Activated CD4-positive, alpha-beta memory T cell treated with anti-CD3 and anti-CD28 coated beads for 36 hours (primary cell): ENCODE results near the gene MRPS27. TPM values are rescaled to one million over a fixed set of nuclear protein-coding genes. Genes with fewer than 3 reads are reported as not detected.

Source experiments
- CTCF ChIA-PET: fragments of 350-600 bp; sonication (Branson Sonifier 250); formaldehyde crosslinking; loops from one replicate; lab custom pipeline; 2021; ENCODE audit warnings: antibody characterized with exemption, inconsistent platforms; lab: Charles Lee
- POLR2A ChIA-PET: fragments of 350-600 bp; sonication (Branson Sonifier 250); formaldehyde crosslinking; loops from one replicate; lab custom pipeline; 2021; ENCODE audit warnings: antibody characterized with exemption; lab: Charles Lee
- DNase-seq: peaks from one replicate; pipeline ENCODE4 v3.0.0-alpha.2; 2020
- H3K27ac Mint-ChIP-seq: one replicate; pipeline ENCODE4 v1.8.0; 2021; ENCODE audit warnings: mixed read lengths
- H3K27me3 Mint-ChIP-seq: one replicate; pipeline ENCODE4 v1.8.0; 2021; ENCODE audit warnings: mixed read lengths
- H3K36me3 Mint-ChIP-seq: one replicate; pipeline ENCODE4 v1.8.0; 2021; ENCODE audit warnings: mixed read lengths
- H3K4me1 Mint-ChIP-seq: one replicate; pipeline ENCODE4 v1.8.0; 2021; ENCODE audit warnings: low read depth, mixed read lengths
- H3K4me3 Mint-ChIP-seq: one replicate; pipeline ENCODE4 v1.8.0; 2021; ENCODE audit warnings: mild to moderate bottlenecking, mixed read lengths
- H3K9me3 Mint-ChIP-seq: one replicate; pipeline ENCODE4 v1.8.0; 2021; ENCODE audit warnings: mixed read lengths
- intact Hi-C: fragments of 100-400 bp; cut with micrococcal nuclease; formaldehyde crosslinking; loops from one replicate; pipeline ENCODE4 v1.15.1; 2023
- total RNA-seq, 2 experiments: library from RNA; stranded (reverse); gene quantifications; one replicate each; pipeline ENCODE4 v1.2.3, GENCODE V29; 2021

Gene MRPS27
- total RNA-seq, 2 experiments from 2014 or later = 85.9 to 91.4 TPM

DNA sequence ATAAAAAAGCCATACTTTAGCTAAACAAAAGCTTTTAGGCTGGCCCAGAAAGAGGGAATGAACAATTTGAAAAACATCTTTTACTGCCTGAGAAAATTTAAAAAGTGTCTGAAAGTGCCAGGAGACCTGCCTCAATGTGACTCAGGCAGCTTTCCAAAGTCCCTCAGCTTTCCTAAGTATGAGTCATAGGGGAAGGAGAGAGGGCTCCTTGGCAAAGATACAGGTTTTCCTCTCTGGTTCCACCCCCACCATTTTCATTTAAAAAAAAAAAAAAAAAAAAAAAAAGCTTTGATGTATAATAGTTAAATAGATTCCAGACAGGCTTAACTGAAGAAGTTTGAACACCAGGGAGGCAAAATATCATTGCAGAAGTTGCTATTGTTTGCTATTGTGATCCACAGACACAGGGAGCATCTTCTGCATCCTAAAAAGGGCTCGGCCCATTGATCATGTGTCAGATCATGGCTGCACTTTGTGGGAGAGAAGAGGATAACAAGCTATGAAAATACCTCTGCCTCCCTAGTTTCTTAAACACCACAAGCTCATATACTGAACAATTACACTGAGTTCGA is 71.5 kb downstream of the MRPS27 start:
- no peak for DNase-seq
- Mint-ChIP-seq H3K36me3 (peaks cover 7% of the 10 kb centered on the region), H3K4me3 (no peak overlapping the region), H3K27ac (no peak overlapping the region), H3K9me3 (no peaks in the 10 kb centered on the region), H3K27me3 (no peaks in the 10 kb centered on the region), H3K4me1 (peaks cover 14% of the 10 kb centered on the region)
- ChIA-PET CTCF (interaction anchor here (1.3 to 1.8 kb wide), 2 partner anchors 21 to 23 kb away, joined by 5 to 6 read pairs; no protein-coding TSS in a partner anchor), POLR2A (no interaction called here)
- intact Hi-C loops = no loop called here

DNA sequence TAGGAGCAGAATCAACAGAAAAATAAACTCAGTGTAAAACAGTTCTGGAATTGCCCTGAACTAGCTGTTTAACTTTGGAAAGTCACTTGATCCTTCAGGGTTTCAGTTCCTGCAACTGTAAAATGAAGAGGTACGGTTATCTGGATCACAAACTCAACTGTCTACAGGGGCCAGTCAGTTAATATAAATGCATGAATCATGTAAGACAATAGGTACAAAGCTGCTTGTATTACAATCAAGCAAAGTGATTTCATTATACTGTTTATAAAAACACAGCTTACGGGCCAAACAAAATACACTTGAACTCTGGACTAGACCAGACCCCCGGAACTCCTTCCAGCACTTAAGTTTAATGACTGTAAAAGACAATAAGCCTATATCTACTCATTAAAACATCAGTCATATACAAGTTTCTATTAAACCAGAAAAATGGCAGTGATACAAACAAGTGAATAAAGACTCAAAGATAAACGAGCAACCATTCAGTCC is 73.0 kb downstream of the MRPS27 start:
- Mint-ChIP-seq H3K36me3 (peaks cover 7% of the 10 kb centered on the region), H3K4me3 (no peak overlapping the region), H3K27ac (no peak overlapping the region), H3K4me1 (peaks cover 14% of the 10 kb centered on the region), H3K27me3 (no peaks in the 10 kb centered on the region), H3K9me3 (no peaks in the 10 kb centered on the region)
- ChIA-PET POLR2A (no interaction called here), CTCF (interaction anchor here (1.1 to 1.5 kb wide), 2 partner anchors 13 to 469 kb away, joined by 3 to 5 read pairs; no protein-coding TSS in a partner anchor)
- DNase-seq = no peak
- intact Hi-C loops = loop anchor here (2.0 kb wide), 1 partner anchor 108 kb away; no protein-coding TSS in a partner anchor

DNA sequence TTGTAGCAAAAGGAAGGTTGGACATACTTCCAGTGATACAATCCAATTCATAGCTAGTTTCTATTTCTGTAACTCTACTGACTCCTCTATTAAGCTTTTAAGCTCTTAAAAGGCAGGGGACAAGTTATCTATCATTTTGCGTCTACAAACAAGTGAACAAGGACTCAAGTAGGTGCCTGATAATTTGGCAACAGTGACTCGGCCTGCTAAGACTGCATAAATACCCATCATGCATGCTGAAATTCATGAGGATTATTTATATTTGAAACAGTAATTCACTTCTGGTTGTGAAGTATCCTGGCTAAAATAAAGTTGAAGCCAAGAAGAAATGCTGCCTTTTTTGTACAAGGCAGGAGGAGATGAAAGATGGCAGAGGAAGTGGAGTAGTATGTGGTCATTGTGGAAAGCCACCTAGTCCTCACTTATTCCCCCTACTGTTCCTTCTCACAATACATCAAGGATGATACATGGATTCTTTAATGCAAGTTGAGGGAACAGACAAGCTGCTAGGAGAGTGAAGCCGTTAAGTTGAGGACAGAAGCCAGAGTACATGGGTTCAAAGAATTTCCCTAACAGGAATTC is 74.0 kb downstream of the MRPS27 start:
- no peak for DNase-seq
- H3K9me3 Mint-ChIP-seq = no peaks in the 10 kb centered on the region
- peaks cover 14% of the 10 kb centered on the region for H3K4me1 Mint-ChIP-seq
- H3K36me3 Mint-ChIP-seq = peaks cover 12% of the 10 kb centered on the region
- H3K27me3 Mint-ChIP-seq = no peaks in the 10 kb centered on the region
- no peak overlapping the region for H3K27ac Mint-ChIP-seq
- intact Hi-C loops = loop anchor here (2.0 kb wide), 1 partner anchor 107 kb away; no protein-coding TSS in a partner anchor
- ChIA-PET POLR2A (no interaction called here), CTCF (interaction anchor here (0.6 to 1.5 kb wide), 3 partner anchors 12 to 468 kb away, joined by 3 to 5 read pairs (median 3); no protein-coding TSS in a partner anchor)
- H3K4me3 Mint-ChIP-seq = no peak overlapping the region

DNA sequence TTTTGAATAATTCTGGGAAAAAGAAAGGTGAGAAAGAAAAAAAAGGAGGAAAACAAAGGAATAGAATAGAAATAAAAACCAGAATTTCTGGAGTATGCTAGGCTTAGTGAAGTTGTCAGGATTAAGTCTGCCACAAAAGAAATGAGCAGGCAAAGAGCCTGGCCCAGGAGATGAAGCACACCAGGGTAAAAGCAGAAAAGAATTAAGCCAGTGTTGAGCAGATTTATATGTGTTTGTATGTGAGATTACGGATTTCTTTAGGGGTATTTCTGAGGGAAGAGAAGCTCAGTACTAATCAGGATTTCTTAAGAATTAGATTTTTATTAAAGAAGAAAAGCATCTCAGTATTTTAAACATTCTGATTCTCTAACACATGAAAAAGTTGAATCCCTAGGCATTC is 74.5 kb downstream of the MRPS27 start:
- POLR2A ChIA-PET = no interaction called here
- H3K27me3 Mint-ChIP-seq = no peaks in the 10 kb centered on the region
- intact Hi-C loops = no loop called here
- CTCF ChIA-PET = interaction anchor here (0.6 to 0.9 kb wide), 3 partner anchors 9 to 425 kb away, joined by 3 to 4 read pairs (median 3); no protein-coding TSS in a partner anchor
- peaks cover 14% of the 10 kb centered on the region for H3K4me1 Mint-ChIP-seq
- H3K27ac Mint-ChIP-seq = no peak overlapping the region
- no peak overlapping the region for H3K4me3 Mint-ChIP-seq
- H3K9me3 Mint-ChIP-seq = no peaks in the 10 kb centered on the region
- DNase-seq = no peak
- peaks cover 12% of the 10 kb centered on the region for H3K36me3 Mint-ChIP-seq

DNA sequence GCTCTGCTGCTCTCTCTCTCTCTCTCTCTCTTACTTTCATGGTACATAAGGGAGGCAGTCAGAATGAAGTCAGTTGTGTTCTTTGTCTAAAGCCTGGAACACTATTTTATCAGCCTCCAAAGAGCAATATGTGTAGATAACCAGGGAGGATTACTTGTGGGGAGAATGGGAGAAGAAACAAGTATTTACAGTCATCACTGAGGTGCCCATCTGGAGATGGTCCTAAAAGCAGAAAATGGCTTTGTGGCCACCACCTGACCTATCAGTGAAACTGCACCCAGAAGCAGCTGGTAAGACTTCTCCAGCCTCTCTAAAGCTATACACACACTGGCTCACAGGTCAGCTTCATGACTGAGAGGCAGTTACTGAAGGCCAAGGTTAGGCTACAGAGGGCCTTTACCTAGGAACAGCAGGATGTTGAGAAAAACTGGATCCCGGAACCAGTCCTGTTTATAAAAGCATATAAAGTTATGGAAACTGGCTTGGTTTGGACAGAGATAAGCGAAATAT is 75.1 kb downstream of the MRPS27 start:
- no peak for DNase-seq
- Mint-ChIP-seq H3K36me3 (peaks cover 9% of the 10 kb centered on the region), H3K4me1 (peaks cover 14% of the 10 kb centered on the region)

DNA sequence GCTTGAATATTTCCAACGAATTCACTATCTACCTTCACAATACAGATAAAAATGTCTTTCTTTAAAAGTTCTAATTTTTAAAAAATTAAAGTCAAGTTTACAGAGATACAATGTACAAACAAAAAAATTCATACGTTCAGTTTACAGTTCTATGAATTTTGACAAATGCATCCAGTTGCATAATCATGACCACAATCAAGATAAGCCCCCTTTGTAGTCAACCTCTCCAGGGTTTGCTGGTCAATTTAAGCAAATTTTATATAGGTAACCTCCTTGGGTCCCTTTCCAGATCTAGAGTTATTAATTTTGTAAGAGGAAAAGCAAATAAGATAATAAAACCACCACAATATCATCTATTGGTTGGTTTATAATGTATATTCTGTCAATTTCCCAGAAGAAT is 76.3 kb downstream of the MRPS27 start:
- Mint-ChIP-seq H3K27me3 (no peaks in the 10 kb centered on the region), H3K36me3 (peaks cover 9% of the 10 kb centered on the region), H3K4me1 (peaks cover 12% of the 10 kb centered on the region), H3K27ac (no peak overlapping the region), H3K4me3 (no peak overlapping the region), H3K9me3 (no peaks in the 10 kb centered on the region)
- DNase-seq = no peak
- POLR2A ChIA-PET = no interaction called here
- intact Hi-C loops = no loop called here
- CTCF ChIA-PET = no interaction called here

More for the DNA sequence above, 75.1 kb downstream of the MRPS27 start:
- intact Hi-C loops = no loop called here
- CTCF ChIA-PET = interaction anchor here (0.7 to 0.9 kb wide), 2 partner anchors 9 to 178 kb away, joined by 3 to 4 read pairs; no protein-coding TSS in a partner anchor
- Mint-ChIP-seq H3K9me3 (no peaks in the 10 kb centered on the region), H3K27me3 (no peaks in the 10 kb centered on the region), H3K4me3 (no peak overlapping the region), H3K27ac (no peak overlapping the region)
- POLR2A ChIA-PET = no interaction called here

DNA sequence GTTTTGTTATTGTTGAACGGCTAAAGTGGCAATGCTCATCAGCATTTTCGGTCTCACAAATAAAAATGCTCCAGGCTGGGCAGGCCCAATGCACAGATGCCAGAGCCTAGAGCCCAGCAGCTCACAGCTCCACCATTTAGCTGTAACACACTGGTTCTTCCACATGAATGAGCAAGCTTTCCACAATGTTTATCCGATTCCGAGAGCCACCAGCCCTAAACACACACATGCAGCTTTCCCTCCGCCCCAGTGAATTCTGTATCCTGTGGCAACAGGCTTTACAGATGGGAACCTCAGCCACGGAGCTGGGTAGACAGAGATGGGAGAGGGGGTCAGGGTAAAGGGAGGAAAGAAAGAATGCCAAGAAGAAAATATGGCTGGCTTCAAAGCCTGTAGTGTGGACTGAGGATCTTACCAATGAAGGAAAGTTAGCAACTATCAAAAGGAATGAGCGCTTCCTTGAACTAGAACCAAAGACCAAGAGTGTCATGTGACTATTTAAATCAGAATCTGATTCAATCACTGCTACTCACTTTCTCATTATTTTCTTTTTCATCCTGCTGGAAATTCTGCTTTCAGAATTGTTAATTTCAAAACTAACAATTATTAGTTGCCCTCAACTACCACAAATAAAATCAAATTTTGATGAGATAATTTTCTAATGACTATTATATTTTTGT is 77.1 kb downstream of the MRPS27 start:
- peaks cover 15% of the 10 kb centered on the region for H3K36me3 Mint-ChIP-seq
- intact Hi-C loops = no loop called here
- H3K9me3 Mint-ChIP-seq = no peaks in the 10 kb centered on the region
- ChIA-PET POLR2A (no interaction called here), CTCF (no interaction called here)
- peaks cover 12% of the 10 kb centered on the region for H3K4me1 Mint-ChIP-seq
- H3K4me3 Mint-ChIP-seq = no peak overlapping the region
- no peak overlapping the region for H3K27ac Mint-ChIP-seq
- no peak for DNase-seq
- H3K27me3 Mint-ChIP-seq = no peaks in the 10 kb centered on the region

DNA sequence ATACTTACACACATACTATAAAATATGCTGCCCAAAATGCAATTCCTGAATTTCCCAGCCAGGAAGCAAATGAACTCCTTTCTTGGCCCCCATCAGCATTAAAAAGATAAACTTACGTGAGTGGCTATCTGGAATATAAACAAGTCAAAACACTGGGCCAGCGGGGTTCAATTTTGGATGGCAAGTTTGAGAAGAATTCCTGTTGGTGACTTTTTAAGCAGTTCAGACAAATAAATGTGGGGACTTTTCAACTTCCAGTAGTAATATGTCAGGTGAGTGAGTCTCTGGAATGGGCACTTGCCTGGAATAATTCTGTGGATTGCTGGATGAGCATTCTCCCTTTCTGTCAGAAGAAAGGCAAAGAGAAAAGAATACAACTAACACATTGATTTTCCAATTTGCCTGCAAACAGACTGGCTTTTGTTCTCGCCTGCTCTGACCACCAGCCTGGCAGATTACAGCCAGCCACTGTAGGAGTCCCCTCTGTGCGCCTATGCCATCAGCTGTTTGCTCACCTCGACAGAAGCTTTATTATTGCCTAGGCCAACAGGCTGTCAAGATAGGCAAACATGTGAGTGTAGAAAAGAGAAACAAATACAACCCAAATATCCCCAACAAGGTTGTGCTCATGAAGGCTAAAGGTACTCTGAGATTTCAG is 78.6 kb downstream of the MRPS27 start:
- Mint-ChIP-seq H3K4me1 (peaks cover 6% of the 10 kb centered on the region), H3K27ac (no peak overlapping the region), H3K36me3 (peaks cover 22% of the 10 kb centered on the region), H3K9me3 (no peaks in the 10 kb centered on the region), H3K27me3 (no peaks in the 10 kb centered on the region), H3K4me3 (no peak overlapping the region)
- CTCF ChIA-PET = no interaction called here
- POLR2A ChIA-PET = no interaction called here
- intact Hi-C loops = no loop called here
- no peak for DNase-seq

DNA sequence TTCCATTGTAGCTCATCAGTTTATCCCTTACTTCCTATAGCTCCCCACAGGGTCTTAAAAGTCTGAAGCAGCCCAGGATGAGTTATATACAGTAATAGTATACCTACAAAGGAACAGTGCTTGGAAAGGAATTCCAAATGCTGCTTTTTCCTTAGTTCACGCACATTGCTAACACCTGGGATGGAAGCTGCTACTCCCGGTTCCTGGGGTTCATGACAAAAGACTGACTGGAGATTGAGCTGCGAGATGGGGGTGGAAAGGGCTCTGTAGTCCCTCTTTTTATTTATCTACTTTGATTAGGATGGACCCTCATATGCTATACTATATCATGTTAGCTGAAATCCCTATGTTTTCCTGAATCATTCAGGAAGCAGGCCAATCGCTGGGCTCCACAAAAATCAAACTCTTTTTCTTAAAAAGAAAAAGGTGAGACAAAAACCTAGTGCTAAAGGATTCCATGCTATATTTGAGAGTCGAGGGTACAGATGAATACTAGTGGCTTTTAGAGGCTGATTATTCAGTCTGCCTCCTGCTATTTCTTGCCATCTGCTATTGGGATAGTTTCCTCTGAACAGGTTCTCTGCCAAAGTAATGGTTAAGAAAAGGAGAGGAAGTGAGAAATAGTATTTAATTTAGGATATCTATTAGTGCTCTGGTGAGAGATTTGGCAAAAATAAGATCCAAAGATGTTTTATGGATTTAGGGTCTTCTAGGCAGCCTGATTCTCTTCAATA is 81.2 kb downstream of the MRPS27 start:
- DNase-seq = no peak
- Mint-ChIP-seq H3K36me3 (peaks cover 31% of the 10 kb centered on the region), H3K27me3 (no peaks in the 10 kb centered on the region), H3K4me1 (peaks cover 22% of the 10 kb centered on the region), H3K9me3 (no peaks in the 10 kb centered on the region), H3K27ac (no peak overlapping the region), H3K4me3 (no peak overlapping the region)
- CTCF ChIA-PET = interaction anchor here (1.0 to 1.2 kb wide), 2 partner anchors 30 to 100 kb away, joined by 3 read pairs; no protein-coding TSS in a partner anchor
- POLR2A ChIA-PET = no interaction called here
- intact Hi-C loops = loop anchor here (10.0 kb wide), 1 partner anchor 64 kb away; no protein-coding TSS in a partner anchor

DNA sequence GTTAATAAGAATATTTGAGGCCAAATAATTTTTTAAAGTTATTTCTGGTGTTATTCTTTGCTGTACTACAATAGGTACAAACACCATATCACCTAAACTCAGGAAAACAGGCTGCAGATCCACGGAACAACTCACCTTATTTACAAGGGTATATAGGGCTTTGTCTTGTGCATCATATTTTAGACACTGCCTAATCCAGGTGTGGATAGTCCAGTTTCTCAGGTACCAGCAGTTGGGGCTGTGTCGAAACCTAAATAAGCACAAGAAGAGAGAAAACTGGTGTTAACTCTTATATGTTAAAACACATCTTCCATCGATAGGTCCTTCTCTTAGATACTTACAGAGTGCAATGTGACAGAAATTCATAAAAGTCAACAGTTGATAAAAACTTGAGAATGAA is 82.2 kb downstream of the MRPS27 start:
- H3K4me1 Mint-ChIP-seq = peaks cover 26% of the 10 kb centered on the region
- no peak overlapping the region for H3K27ac Mint-ChIP-seq
- H3K9me3 Mint-ChIP-seq = no peaks in the 10 kb centered on the region
- no peak for DNase-seq
- POLR2A ChIA-PET = no interaction called here
- peaks cover 32% of the 10 kb centered on the region for H3K36me3 Mint-ChIP-seq
- no peaks in the 10 kb centered on the region for H3K27me3 Mint-ChIP-seq
- CTCF ChIA-PET = no interaction called here
- intact Hi-C loops = loop anchor here (10.0 kb wide), 1 partner anchor 63 kb away; no protein-coding TSS in a partner anchor
- H3K4me3 Mint-ChIP-seq = no peak overlapping the region

DNA sequence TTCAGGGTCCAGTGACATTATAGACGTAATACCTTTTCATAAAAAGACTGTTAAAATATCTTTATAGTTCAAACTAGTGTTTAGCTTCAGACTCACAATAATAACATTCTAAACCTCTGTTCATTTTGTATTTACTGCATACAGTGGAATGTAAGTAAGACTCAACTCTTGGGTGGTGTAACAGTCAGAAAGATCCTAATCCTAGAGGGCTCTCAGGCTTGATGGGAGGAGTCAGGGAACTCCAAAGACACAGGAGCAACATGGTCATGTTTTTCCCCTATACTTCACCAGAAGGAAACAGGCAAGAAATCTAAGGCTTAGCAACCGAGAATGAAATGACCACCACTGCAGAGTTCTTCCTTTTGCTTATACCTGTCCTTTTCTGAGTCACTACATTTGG is 82.6 kb downstream of the MRPS27 start:
- POLR2A ChIA-PET = no interaction called here
- intact Hi-C loops = loop anchor here (10.0 kb wide), 1 partner anchor 63 kb away; no protein-coding TSS in a partner anchor
- peaks cover 33% of the 10 kb centered on the region for H3K36me3 Mint-ChIP-seq
- no peak overlapping the region for H3K27ac Mint-ChIP-seq
- peaks cover 30% of the 10 kb centered on the region for H3K4me1 Mint-ChIP-seq
- H3K27me3 Mint-ChIP-seq = no peaks in the 10 kb centered on the region
- DNase-seq = no peak
- no peaks in the 10 kb centered on the region for H3K9me3 Mint-ChIP-seq
- H3K4me3 Mint-ChIP-seq = no peak overlapping the region
- CTCF ChIA-PET = no interaction called here
